Smooth muscle cell of the brain vasculature (primary cell): Measurements from ENCODE around the gene VTN.

Source experiments
- DNase-seq: peaks from one replicate; pipeline ENCODE4 v3.0.0-alpha.2; 2012; ENCODE audit warnings: low read depth, low spot score

The VTN gene

GRCh38 chr17:28395968-28396367 is 25.9 kb upstream of the VTN start:
- DNase-seq, result no peak

GRCh38 chr17:28395426-28395825 is 25.3 kb upstream of the VTN start:
- no peak for DNase-seq

- DNase-seq, result no peak
Observed at GRCh38 chr17:28394337-28395116, 24.4 kb upstream of the VTN start.

GRCh38 chr17:28392491-28392890 is 22.4 kb upstream of the VTN start:
- no peak for DNase-seq

- no peak for DNase-seq
Observed at GRCh38 chr17:28391401-28391800, 21.3 kb upstream of the VTN start.

GRCh38 chr17:28390984-28391383 is 20.9 kb upstream of the VTN start:
- DNase-seq, result no peak

GRCh38 chr17:28390563-28390962 is 20.5 kb upstream of the VTN start:
- no peak for DNase-seq

- no peak for DNase-seq
Observed at GRCh38 chr17:28390141-28390540, 20.0 kb upstream of the VTN start.

- DNase-seq, result no peak
Observed at GRCh38 chr17:28388106-28388505, 18.0 kb upstream of the VTN start.

GRCh38 chr17:28386391-28386790 is 16.3 kb upstream of the VTN start:
- no peak for DNase-seq

- no peak for DNase-seq
Observed at GRCh38 chr17:28385406-28385805, 15.3 kb upstream of the VTN start.

- no peak for DNase-seq
Observed at GRCh38 chr17:28385037-28385400, 14.9 kb upstream of the VTN start.

GRCh38 chr17:28384281-28385036 is 14.4 kb upstream of the VTN start:
- no peak for DNase-seq

- DNase-seq, result no peak
Observed at GRCh38 chr17:28381141-28381825, 11.2 kb upstream of the VTN start.

- no peak for DNase-seq
Observed at GRCh38 chr17:28379814-28380801, 10.0 kb upstream of the VTN start.

GRCh38 chr17:28372945-28373274 is 2.8 kb upstream of the VTN start:
- no peak for DNase-seq

- DNase-seq, result no peak
Observed at GRCh38 chr17:28372203-28372944, 2.3 kb upstream of the VTN start.

GRCh38 chr17:28371245-28372202 is 1.4 kb upstream of the VTN start, which contains the start of gene SARM1:
Gene SARM1 (plus strand): TSS chr17:28371694. CDS start chr17:28372033, 339 bp downstream.
- peak; percentile 65 for DNase-seq

- no peak for DNase-seq
Observed at GRCh38 chr17:28370744-28371103, 617 bp upstream of the VTN start.

- DNase-seq, result no peak
Observed at GRCh38 chr17:28369684-28370034, 448 bp downstream of the VTN start.
